ENCODE data around the gene DYNC1I1. TPM values are rescaled to one million over a fixed set of nuclear protein-coding genes. Genes with fewer than 3 reads are reported as not detected.

The DYNC1I1 gene
- total and polyA plus RNA-seq, 2 of the 13 experiments (the other 11 are each of a cell fraction or from before 2014, with no cell fraction given) = not detected

DNA sequence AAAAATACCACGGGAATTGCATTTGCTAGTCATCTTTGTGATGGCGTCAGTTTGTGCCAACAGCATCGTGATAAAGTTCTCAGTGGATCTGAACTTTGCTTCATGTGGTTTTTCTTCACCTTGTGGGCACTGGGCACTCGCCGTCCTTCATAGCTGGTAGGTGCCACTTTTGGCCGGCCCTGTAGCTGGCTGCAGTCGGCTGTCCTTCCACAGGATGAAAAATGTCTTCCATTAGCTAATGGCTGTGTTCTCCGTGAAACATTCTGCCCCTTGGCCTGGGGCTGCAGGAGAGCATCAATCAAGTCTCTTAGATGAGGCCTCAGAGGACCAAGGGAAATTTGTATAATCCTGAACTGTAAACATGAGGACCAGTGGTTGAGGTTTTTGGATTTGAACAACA lies 145.3 kb downstream of the DYNC1I1 start:
- intact Hi-C loops (cut with micrococcal nuclease; ENCODE audit: unreplicated experiment) = loop anchor here (2.0 to 10.0 kb wide), 4 partner anchors 497 to 1917 kb away; no protein-coding TSS in a partner anchor
- CTCF ChIA-PET (ENCODE audit: low intra/inter-chr PET ratio, low total read pairs) = interaction anchor here (1.2 to 1.8 kb wide), 2 partner anchors 1147 to 1918 kb away, joined by 4 to 8 read pairs; no protein-coding TSS in a partner anchor

DNA sequence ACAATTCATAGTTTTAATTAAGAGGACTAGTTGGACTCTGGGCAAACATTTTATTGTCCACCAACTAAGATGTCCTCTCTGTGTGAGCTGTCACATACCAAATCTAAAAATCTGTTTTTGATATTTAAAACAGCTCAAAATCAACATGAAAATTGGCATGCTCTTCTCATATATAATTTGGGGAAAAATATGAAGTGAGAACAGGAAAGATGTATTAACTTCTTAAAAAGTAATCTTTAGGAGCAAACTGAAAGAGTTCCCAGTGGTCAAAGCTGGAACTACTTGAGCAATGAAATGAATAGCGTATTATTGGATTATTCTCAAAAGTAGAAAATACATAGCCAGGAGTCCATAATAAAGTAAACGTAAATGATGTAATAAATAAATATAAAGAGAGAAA lies 147.2 kb downstream of the DYNC1I1 start:
- BruUV-seq (replicated peaks) = no TSS peak
- no peaks in the 10 kb centered on the region for H3K36me3 ChIP-seq (replicated peaks in 1 of 2; ENCODE audit: control insufficient read depth in 1 of 2, insufficient read depth in 2 of 2, low read length in 2 of 2)
- FAIRE-seq = no peak
- H3K9me3 ChIP-seq (ENCODE audit: low read length) = no peaks in the 10 kb centered on the region
- WGBS (ENCODE audit: low lambda C conversion rate) = 44% methylated on average over 2 of the region's 2 CpGs
- POLR2A ChIA-PET = no interaction called here
- H3K4me2 ChIP-seq (ENCODE audit: low read depth, low read length) = no peak overlapping the region
- H3K27ac ChIP-seq (ENCODE audit: extremely low read length, insufficient read depth, low read length) = no peak overlapping the region
- H3K9ac ChIP-seq (ENCODE audit: insufficient read depth, low read depth, low read length) = no peak overlapping the region
- H3K79me2 ChIP-seq (ENCODE audit: insufficient read depth, low read length) = no peaks in the 10 kb centered on the region
- TF ChIP-seq MTA1 (CRISPR knock-in tag; IDR thresholded peaks at IDR 0.05; ENCODE audit: borderline replicate concordance) = no peak
- no peak for TF ChIP-seq ZNF460 (CRISPR knock-in tag; IDR thresholded peaks at IDR 0.05; ENCODE audit: borderline replicate concordance)
- TF ChIP-seq SALL1 (CRISPR knock-in tag; IDR thresholded peaks at IDR 0.05) = no peak
- no peak for TF ChIP-seq CENPT (CRISPR knock-in tag; IDR thresholded peaks at IDR 0.05; ENCODE audit: low read depth)
- TF ChIP-seq, protein P1, sequence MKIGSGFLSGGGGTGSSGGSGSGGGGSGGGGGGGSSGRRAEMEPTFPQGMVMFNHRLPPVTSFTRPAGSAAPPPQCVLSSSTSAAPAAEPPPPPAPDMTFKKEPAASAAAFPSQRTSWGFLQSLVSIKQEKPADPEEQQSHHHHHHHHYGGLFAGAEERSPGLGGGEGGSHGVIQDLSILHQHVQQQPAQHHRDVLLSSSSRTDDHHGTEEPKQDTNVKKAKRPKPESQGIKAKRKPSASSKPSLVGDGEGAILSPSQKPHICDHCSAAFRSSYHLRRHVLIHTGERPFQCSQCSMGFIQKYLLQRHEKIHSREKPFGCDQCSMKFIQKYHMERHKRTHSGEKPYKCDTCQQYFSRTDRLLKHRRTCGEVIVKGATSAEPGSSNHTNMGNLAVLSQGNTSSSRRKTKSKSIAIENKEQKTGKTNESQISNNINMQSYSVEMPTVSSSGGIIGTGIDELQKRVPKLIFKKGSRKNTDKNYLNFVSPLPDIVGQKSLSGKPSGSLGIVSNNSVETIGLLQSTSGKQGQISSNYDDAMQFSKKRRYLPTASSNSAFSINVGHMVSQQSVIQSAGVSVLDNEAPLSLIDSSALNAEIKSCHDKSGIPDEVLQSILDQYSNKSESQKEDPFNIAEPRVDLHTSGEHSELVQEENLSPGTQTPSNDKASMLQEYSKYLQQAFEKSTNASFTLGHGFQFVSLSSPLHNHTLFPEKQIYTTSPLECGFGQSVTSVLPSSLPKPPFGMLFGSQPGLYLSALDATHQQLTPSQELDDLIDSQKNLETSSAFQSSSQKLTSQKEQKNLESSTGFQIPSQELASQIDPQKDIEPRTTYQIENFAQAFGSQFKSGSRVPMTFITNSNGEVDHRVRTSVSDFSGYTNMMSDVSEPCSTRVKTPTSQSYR (CRISPR knock-in tag; IDR thresholded peaks at IDR 0.05; ENCODE audit: borderline replicate concordance) = no peak
- no peak for TF ChIP-seq SOX5 (CRISPR knock-in tag; IDR thresholded peaks at IDR 0.05; ENCODE audit: borderline replicate concordance)
- TF ChIP-seq ZNF768 (CRISPR knock-in tag; IDR thresholded peaks at IDR 0.05) = no peak
- TF ChIP-seq SP4 (CRISPR knock-in tag; IDR thresholded peaks at IDR 0.05) = no peak
- in situ Hi-C loops (cut with HindIII; ENCODE audit: extremely low pct_ligation_motif_present, low pct_unique_long_range_greater_than_20kb) = loop anchor here (10.0 to 25.0 kb wide), 4 partner anchors 155 to 1918 kb away; no protein-coding TSS in a partner anchor
- peaks cover 13% of the 10 kb centered on the region for H3K4me1 ChIP-seq (ENCODE audit: insufficient read depth, low read length)
- intact Hi-C loops (cut with micrococcal nuclease; ENCODE audit: unreplicated experiment) = loop anchor here (10.0 kb wide), 2 partner anchors 495 to 1255 kb away; no protein-coding TSS in a partner anchor
- no peak overlapping the region for H2AFZ ChIP-seq (ENCODE audit: low read length)
- CTCF ChIA-PET (ENCODE audit: low intra/inter-chr PET ratio, low total read pairs) = no interaction called here
- no peaks in the 10 kb centered on the region for H4K20me1 ChIP-seq (ENCODE audit: insufficient read depth, low read length)
- ATAC-seq = no peak
- DNase-seq (ENCODE audit: low spot score) = no peak
- H3K4me3 ChIP-seq (replicated peaks in 1 of 3; ENCODE audit: insufficient read depth in 1 of 3, low read depth in 2 of 3, low read length in 3 of 3) = no peak overlapping the region
- 0 out of 5 replicates have a peak, but pooled peaks cover 0 to 7% of the 10 kb centered on the region in 2 experiments for H3K27me3 ChIP-seq (ENCODE audit: control insufficient read depth in 1 of 2, insufficient read depth in 2 of 2, low read length in 2 of 2)

More for the DNA sequence above, 145.3 kb downstream of the DYNC1I1 start:
- in situ Hi-C loops (cut with HindIII; ENCODE audit: extremely low pct_ligation_motif_present, low pct_unique_long_range_greater_than_20kb) = loop anchor here (10.0 to 25.0 kb wide), 4 partner anchors 157 to 1920 kb away; no protein-coding TSS in a partner anchor
- TF ChIP-seq ZNF317 (CRISPR knock-in tag; IDR thresholded peaks at IDR 0.05) (peak; percentile 73), GABPA (IDR thresholded peaks at IDR 0.05; ENCODE audit: low read depth, low read length) (no peak), GABPA (CRISPR knock-in tag; IDR thresholded peaks at IDR 0.05; ENCODE audit: low read depth) (no peak)
- Histone ChIP-seq H3K4me1 (ENCODE audit: insufficient read depth, low read length) (peaks cover 13% of the 10 kb centered on the region), H4K20me1 (ENCODE audit: insufficient read depth, low read length) (no peaks in the 10 kb centered on the region), H3K79me2 (ENCODE audit: insufficient read depth, low read length) (no peaks in the 10 kb centered on the region), H2AFZ (ENCODE audit: low read length) (no peak overlapping the region), H3K9ac (ENCODE audit: insufficient read depth, low read depth, low read length) (no peak overlapping the region), H3K4me3 (replicated peaks in 1 of 3; ENCODE audit: insufficient read depth in 1 of 3, low read depth in 2 of 3, low read length in 3 of 3) (no peak overlapping the region), H3K36me3 (replicated peaks in 1 of 2; ENCODE audit: control insufficient read depth in 1 of 2, insufficient read depth in 2 of 2, low read length in 2 of 2) (no peaks in the 10 kb centered on the region), H3K9me3 (ENCODE audit: low read length) (no peaks in the 10 kb centered on the region), H3K27ac (ENCODE audit: extremely low read length, insufficient read depth, low read length) (no peak overlapping the region), H3K27me3 (ENCODE audit: control insufficient read depth in 1 of 2, insufficient read depth in 2 of 2, low read length in 2 of 2) (0 out of 5 replicates have a peak, but pooled peaks cover 0 to 7% of the 10 kb centered on the region in 2 experiments), H3K4me2 (ENCODE audit: low read depth, low read length) (peak overlapping the region; percentile 84)
- BruUV-seq (replicated peaks) = no TSS peak
- POLR2A ChIA-PET = no interaction called here
- DNase-seq (ENCODE audit: low spot score) (no peak), ATAC-seq (no peak), FAIRE-seq (no peak)
- whole genome bisulfite sequencing (ENCODE audit: low lambda C conversion rate) = 50% methylated on average over 8 of the region's 8 CpGs

Measured in HepG2 (cell line).